Fibroblast of lung (primary cell): ENCODE measurements around the gene SCYGR6.
A peak's percentile ranks its signal among the peaks of the same experiment; 100 is the strongest.

ENCODE experiments used
- EZH2 ChIP-seq: IDR thresholded peaks from 2 replicates; pipeline ENCODE4 v1.5.1; 2012; ENCODE audit warnings: low read length, control low read depth, mild to moderate bottlenecking; ENCODE audit errors: missing control alignments
- TF ChIP-seq, protein P1 (sequence below), 2 donors: IDR thresholded peaks in 1 of 2; conservative IDR thresholded peaks in 1 of 2; 1 replicate in 1 of 2; 2 replicates in 1 of 2; pipeline ENCODE4 v1.5.1; 2011 to 2012; ENCODE audit warnings: low read length in 2 of 2, control low read depth in 1 of 2, inconsistent platforms in 1 of 2, low read depth in 1 of 2, mild to moderate bottlenecking in 1 of 2

DNA sequence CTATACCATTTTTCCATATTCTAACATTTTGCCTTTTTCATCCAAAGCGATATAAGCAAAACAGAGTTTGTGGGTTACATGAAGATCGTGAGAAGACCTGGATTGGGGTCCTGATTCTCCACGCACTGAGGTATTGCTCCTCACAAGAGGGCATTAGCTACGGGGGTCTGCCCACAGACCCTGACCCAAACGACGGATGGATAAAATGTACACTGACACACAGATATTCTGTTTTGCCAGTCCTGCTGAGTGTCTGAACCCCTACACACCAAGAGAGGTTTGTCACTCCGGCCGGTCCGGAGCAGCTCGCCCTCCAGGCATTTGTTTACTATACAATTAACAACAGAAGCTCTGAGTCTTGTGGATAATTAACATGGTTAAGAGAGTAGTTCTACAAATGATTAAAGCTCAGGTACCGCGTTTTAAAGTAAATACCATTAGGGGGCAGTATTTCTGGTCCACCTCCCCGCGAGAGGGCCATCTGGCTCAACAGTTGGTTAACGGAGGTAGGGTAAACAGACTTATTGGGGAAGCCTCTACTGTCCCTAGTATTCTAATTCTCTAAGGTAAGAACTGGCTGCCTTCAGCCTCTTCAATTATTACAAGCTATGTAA lies 49.6 kb upstream of the SCYGR6 start:
- TF ChIP-seq, protein P1, sequence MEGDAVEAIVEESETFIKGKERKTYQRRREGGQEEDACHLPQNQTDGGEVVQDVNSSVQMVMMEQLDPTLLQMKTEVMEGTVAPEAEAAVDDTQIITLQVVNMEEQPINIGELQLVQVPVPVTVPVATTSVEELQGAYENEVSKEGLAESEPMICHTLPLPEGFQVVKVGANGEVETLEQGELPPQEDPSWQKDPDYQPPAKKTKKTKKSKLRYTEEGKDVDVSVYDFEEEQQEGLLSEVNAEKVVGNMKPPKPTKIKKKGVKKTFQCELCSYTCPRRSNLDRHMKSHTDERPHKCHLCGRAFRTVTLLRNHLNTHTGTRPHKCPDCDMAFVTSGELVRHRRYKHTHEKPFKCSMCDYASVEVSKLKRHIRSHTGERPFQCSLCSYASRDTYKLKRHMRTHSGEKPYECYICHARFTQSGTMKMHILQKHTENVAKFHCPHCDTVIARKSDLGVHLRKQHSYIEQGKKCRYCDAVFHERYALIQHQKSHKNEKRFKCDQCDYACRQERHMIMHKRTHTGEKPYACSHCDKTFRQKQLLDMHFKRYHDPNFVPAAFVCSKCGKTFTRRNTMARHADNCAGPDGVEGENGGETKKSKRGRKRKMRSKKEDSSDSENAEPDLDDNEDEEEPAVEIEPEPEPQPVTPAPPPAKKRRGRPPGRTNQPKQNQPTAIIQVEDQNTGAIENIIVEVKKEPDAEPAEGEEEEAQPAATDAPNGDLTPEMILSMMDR (conservative IDR thresholded peaks at IDR 0.05 in 1 of 2, IDR thresholded peaks at IDR 0.05 in 1 of 2; ENCODE audit: low read depth in 1 of 2, low read length in 2 of 2): peak; percentile 17 to 24
- no peak for TF ChIP-seq EZH2
